GM10248 (cell line): ENCODE results near the gene SRPK2.

Experiments
- CTCF ChIA-PET: fragments of 300-600 bp; sonication (Branson Sonifier 250); formaldehyde crosslinking; extraction: SDS; loops from one replicate; lab custom pipeline; 2021; ENCODE audit warnings: antibody characterized with exemption; lab: Yijun Ruan, JAX
- POLR2A ChIA-PET: fragments of 350-650 bp; sonication (Branson Sonifier 250); formaldehyde crosslinking; extraction: SDS; loops from one replicate; lab custom pipeline; 2020; ENCODE audit warnings: antibody characterized with exemption; lab: Yijun Ruan, JAX
- DNase-seq: peaks from one replicate; pipeline ENCODE4 v3.0.0; 2012; ENCODE audit errors: extremely low spot score
- CTCF ChIP-seq: IDR thresholded peaks from 2 replicates; pipeline ENCODE4 v1.5.1; 2012; ENCODE audit warnings: mild to moderate bottlenecking, low read depth; ENCODE audit errors: extremely low read depth, missing control alignments, control extremely low read depth

SRPK2 gene

DNA sequence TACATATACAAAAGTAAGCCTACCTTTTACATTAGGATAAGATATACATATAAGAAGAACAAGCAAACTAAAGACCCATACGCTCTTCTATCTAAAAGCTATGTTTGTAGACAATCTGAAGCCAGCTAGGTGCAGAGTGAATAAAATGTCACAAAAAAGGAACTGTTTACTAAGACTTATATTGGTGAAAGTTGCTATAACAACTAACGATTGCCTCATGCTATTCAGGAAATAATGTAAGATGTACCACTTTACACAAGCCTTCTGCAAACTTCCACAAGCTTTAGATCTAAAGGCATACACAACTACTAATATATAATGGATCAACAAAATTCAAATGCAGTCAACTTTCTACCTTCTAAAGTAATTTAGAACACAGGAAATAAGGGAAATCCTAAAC lies 175.1 kb downstream of the SRPK2 start:
- ChIA-PET CTCF (interaction anchor here (1.0 to 1.4 kb wide), 5 partner anchors 10 to 113 kb away, joined by 3 to 4 read pairs (median 3); no protein-coding TSS in a partner anchor), POLR2A (no interaction called here)
- DNase-seq = no peak
- no peak for TF ChIP-seq CTCF

DNA sequence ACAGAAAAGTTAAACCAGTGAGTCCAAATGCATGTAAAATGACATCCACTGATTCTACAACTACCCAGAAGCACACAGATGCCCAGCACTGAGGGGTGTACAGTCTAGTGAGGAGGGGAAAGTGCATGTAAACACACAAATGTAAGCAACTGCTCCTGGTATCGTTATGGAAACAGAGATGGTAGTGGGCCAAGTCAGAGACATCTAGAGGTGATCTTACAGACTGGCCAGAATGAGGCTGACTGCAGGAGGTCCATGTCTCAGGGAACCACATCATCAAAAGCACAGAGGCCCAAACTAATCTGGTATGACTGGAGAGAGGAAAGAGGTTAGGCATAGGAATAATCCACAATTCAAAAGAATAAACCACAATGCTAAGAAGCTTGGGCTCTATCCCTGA lies 176.5 kb downstream of the SRPK2 start:
- DNase-seq = no peak
- CTCF ChIA-PET = no interaction called here
- no peak for TF ChIP-seq CTCF
- POLR2A ChIA-PET = no interaction called here

GRCh38 chr7:105210721-105211205 lies 178.0 kb downstream of the SRPK2 start:
- no peak for TF ChIP-seq CTCF
- DNase-seq = peak; percentile 40
- CTCF ChIA-PET = interaction anchor here (0.9 to 2.6 kb wide), 4 partner anchors 9 to 230 kb away, joined by 3 to 8 read pairs (median 4); no protein-coding TSS in a partner anchor
- POLR2A ChIA-PET = no interaction called here

GRCh38 chr7:105209870-105210269 lies 178.9 kb downstream of the SRPK2 start:
- TF ChIP-seq CTCF = no peak
- ChIA-PET CTCF (interaction anchor here (1.0 to 2.6 kb wide), 5 partner anchors 10 to 229 kb away, joined by 3 to 8 read pairs (median 3); no protein-coding TSS in a partner anchor), POLR2A (no interaction called here)
- DNase-seq = no peak

DNA sequence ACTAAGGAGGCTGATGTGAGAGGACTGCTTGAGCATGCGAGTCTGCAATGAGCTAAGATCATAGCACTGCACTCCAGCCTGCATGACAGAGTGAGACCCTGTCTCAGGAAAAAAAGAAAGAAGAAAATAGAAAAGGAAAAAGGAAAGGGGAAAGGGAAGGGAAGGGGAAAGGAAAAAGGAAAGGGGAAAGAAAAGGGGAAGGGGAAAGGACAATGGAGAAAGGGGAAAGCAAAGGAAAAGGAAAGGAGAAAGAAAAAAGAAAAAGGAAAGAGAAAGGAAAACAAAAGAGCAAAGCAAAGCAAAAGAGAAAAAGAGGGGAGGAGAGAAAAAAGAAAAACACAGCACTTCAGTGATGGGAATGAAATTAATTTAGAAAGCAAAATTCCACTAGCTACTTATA lies 179.3 kb downstream of the SRPK2 start:
- CTCF ChIA-PET = interaction anchor here (1.0 to 2.6 kb wide), 4 partner anchors 10 to 59 kb away, joined by 3 to 8 read pairs (median 4); no protein-coding TSS in a partner anchor
- no peak for DNase-seq
- no peak for TF ChIP-seq CTCF
- POLR2A ChIA-PET = no interaction called here

DNA sequence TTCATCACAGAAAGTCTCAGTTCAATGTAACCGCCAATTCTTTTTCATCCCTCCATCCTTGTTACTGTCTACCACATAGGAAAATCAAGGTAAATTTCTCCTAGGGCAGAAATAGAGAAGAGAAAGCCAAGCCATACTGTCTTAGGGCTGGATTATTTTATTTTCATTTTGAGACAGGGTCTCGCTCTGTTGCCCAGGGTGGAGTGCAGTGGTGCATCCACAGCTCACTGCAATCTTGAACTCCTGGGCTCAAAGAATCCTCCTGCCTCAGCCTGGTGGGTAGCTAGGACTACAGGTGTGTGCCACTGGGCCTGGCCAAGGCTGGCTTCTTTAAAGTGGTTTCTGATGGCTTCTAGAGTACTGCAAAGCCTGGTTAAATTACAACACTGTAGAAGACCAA lies 181.7 kb downstream of the SRPK2 start:
- POLR2A ChIA-PET = no interaction called here
- CTCF ChIA-PET = interaction anchor here (1.0 to 1.2 kb wide), 2 partner anchors 17 to 23 kb away, joined by 3 read pairs; no protein-coding TSS in a partner anchor
- no peak for DNase-seq
- no peak for TF ChIP-seq CTCF
